Measurements from ENCODE around the gene COL1A2. TPM values are rescaled to one million over a fixed set of nuclear protein-coding genes. Genes with fewer than 3 reads are reported as not detected.

COL1A2 gene
- total RNA-seq, 1 donor from 2014 or later, result 1,439 TPM

DNA sequence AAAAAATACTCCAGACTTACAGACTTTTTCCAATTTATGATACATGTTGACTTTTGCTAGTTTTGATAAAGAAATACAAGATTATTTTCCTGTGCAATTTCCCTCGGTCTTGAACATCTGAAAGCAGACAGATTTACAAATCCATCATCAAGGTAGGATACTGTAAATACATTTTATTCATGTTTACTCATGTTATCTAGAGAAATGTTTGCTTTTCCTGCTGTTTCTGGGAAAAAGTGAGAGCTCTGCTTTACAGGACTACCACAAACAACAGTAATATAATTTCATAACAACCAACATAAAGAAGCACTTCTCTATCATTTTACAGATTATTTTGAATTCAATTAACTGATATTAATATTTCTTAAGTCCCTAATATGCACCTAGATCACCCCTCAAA is 83.2 kb downstream of the COL1A2 start:
- no peak for DNase-seq (ENCODE audit: low read depth)

DNA sequence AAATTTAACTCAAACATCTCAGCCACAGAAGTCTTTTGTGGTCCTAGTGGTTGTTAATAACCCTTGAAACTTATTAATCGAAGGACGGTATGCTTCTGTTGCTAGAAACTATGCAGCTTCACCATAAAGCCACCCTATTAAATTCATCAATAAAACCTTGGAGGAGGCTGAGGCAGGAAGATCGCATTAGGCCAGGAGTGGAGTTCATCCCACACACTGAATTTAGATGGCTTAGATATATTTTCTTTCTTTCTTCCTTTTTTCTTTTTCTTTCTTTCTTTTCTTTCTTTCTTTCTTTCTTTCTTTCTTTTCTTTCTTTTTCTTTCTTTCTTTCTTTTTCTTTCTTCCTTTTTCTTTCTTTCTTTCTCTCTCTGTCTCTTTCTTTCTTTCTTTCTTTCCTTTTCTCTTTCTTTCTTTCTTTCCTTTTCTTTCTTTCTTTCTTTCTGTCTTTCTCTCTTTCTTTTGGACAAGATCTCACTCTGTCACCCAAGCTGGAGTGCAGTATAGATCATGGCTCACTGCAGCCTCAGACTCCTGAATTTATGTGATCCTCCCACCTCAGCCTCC is 84.0 kb downstream of the COL1A2 start:
- DNase-seq (ENCODE audit: low read depth), result no peak

Other genes starting within 250 kb of the COL1A2 start
- gene CASD1, start 114.9 kb downstream of the COL1A2 start, total RNA-seq, result 63.0 and 70.1 TPM in 2 replicates